LNCAP (cell line): Measurements from ENCODE around the gene PDE12.

ENCODE experiments used
- TF ChIP-seq, protein P1 (sequence below): fragments of 450-650 bp; IDR thresholded peaks from 2 replicates; pipeline ENCODE4 v1.5.1; 2017; ENCODE audit warnings: mild to moderate bottlenecking

Gene PDE12

GRCh38 chr3:57592306-57592705 is 36.2 kb downstream of the PDE12 start:
- TF ChIP-seq, protein P1, sequence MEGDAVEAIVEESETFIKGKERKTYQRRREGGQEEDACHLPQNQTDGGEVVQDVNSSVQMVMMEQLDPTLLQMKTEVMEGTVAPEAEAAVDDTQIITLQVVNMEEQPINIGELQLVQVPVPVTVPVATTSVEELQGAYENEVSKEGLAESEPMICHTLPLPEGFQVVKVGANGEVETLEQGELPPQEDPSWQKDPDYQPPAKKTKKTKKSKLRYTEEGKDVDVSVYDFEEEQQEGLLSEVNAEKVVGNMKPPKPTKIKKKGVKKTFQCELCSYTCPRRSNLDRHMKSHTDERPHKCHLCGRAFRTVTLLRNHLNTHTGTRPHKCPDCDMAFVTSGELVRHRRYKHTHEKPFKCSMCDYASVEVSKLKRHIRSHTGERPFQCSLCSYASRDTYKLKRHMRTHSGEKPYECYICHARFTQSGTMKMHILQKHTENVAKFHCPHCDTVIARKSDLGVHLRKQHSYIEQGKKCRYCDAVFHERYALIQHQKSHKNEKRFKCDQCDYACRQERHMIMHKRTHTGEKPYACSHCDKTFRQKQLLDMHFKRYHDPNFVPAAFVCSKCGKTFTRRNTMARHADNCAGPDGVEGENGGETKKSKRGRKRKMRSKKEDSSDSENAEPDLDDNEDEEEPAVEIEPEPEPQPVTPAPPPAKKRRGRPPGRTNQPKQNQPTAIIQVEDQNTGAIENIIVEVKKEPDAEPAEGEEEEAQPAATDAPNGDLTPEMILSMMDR: no peak

- TF ChIP-seq, protein P1: no peak
Measured at GRCh38 chr3:57594144-57594543, 38.1 kb downstream of the PDE12 start.

GRCh38 chr3:57594576-57594975 is 38.5 kb downstream of the PDE12 start:
- TF ChIP-seq, protein P1: no peak

- TF ChIP-seq, protein P1: no peak
Measured at GRCh38 chr3:57596495-57597126, 40.5 kb downstream of the PDE12 start.

GRCh38 chr3:57597127-57597923 is 41.3 kb downstream of the PDE12 start, which contains the start of gene ARF4:
TSS of gene ARF4 (minus strand) at chr3:57597344. CDS start at chr3:57597140, 204 bp downstream.
- TF ChIP-seq, protein P1: no peak

GRCh38 chr3:57598765-57599360 is 42.8 kb downstream of the PDE12 start:
- TF ChIP-seq, protein P1: no peak

- TF ChIP-seq, protein P1: no peak
Measured at GRCh38 chr3:57600195-57600594, 44.1 kb downstream of the PDE12 start.
